T follicular helper cell (primary cell): ENCODE data around the gene PATJ.
"Not testable (repeated sequence)": the region's sequence is repeated elsewhere in the genome, so short reads cannot be mapped to it uniquely, and the experiment has no call there.

ENCODE experiments used
- DNase-seq: peaks from one replicate; pipeline ENCODE4 v3.0.0-alpha.2; 2020; ENCODE audit warnings: low read depth

The PATJ gene

DNA sequence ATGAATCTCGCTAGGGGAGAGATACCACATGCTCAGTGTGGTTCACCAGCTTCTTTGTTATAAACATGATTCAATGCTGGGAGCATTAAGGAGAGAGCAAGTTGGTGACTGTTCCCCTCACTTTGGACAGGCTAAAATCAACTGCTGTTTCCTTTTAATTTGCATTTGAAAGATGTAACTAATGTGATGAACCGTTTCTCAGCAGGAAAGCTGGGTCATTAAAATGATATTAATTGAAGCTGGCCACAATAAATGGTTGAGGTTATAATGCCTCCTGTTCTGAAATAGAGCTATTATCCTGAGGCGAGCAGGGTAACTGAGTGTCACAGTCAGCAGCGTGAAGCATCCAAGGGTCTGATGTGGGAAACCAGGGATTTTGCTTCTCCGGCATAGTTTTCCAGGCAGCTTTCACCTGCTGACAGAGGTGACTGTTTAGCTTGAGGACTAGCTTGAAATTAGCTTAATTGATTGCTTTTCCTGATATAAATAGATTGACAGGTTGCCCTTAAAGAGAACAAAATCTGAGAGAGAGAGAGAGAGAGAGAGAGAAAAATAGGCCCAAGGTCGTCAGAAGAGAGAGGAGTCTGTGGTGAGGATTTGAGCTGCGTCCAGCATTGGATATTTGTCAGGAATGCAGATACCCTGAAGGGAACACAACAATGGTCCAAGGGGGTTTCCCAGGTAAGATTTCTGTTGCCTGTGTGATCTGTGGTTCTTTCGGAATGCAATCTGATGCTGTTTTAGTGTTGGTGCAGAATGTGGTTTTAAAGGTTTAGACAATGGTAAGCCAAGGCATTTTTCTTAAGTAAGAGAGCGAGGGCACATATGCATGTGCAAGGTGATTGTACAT is 209.7 kb downstream of the PATJ start:
- DNase-seq, result no peak

GRCh38 chr1:61952675-61953074 is 210.4 kb downstream of the PATJ start:
- no peak for DNase-seq

GRCh38 chr1:61953076-61953789 is 211.0 kb downstream of the PATJ start:
- DNase-seq, result no peak

- no peak for DNase-seq
Measured at GRCh38 chr1:61953790-61954150, 211.5 kb downstream of the PATJ start.

DNA sequence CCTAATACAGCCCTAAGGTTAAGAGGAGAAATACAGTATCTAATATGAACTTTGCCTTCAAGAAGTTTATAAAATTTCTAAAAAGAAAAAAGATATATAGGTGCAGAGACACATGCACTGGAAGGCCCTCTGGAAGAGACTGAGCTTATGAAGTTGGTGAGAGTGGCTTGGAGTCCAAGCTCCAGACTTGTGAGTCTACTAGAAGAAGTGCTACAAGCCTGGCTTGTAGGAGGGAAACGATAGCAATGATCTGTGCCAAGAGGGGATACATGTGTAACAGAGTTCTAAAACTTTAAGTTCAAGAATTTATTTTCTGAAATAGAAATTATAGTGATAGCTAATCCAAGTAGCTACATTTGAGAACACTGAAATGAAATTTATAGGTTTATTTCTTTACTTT is 213.0 kb downstream of the PATJ start:
- no peak for DNase-seq

GRCh38 chr1:61956016-61956645 is 213.9 kb downstream of the PATJ start:
- no peak for DNase-seq

DNA sequence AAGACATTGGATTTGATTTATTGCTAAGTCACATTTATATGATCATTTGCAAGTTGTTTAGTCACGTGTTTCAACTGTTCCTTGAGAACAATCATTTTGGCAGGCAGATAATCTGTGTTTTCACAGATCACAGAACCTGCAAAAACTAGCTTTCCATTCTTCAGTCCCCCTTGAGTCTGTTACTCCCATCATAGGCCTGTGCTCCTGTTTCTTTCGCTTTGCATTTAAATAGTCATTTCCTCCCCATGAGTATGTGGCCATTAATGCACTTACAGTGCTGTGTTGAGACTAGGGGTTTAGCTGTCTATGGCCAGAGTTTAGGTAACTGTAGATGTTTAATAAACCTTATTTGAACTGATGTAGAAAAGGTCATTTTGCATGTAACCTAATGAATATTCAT is 214.5 kb downstream of the PATJ start:
- DNase-seq, result no peak

- no peak for DNase-seq
Measured at GRCh38 chr1:61961009-61961408, 218.7 kb downstream of the PATJ start.

GRCh38 chr1:61962631-61963030 is 220.4 kb downstream of the PATJ start:
- no peak for DNase-seq

DNA sequence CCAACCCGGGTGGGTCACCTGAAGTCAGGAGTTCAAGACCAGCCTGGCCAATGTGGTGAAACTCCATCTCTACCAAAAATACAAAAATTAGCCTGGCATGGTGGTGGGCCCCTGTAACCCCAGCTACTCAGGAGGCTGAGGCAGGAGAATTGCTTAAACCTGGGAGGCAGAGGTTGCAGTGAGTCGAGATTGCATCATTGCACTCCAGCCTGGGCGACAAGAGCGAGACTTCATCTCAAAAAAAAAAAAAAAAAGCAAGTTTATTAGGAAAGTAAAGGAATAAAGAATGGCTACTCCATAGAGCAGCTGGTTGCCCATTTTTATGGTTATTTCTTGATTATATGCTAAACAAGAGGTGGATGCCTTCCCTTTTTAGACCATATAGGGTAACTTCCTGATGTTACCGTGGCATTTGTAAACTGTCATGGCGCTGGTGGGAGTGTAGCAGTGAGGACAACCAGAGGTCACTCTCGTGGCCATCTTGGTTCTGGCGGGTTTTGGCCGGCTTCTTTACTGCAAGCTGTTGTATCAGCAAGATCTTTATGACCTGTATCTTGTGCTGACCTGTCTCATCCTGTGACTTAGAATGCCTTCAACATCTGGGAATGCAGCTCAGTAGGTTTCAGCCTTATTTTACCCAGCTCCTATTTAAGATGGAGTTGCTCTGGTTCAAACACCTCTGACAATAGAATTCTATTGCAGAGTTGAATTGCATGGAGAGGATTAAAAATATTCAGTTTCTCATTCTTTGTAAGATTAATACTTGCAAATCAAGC is 224.4 kb downstream of the PATJ start:
- not testable (repeated sequence) for DNase-seq

DNA sequence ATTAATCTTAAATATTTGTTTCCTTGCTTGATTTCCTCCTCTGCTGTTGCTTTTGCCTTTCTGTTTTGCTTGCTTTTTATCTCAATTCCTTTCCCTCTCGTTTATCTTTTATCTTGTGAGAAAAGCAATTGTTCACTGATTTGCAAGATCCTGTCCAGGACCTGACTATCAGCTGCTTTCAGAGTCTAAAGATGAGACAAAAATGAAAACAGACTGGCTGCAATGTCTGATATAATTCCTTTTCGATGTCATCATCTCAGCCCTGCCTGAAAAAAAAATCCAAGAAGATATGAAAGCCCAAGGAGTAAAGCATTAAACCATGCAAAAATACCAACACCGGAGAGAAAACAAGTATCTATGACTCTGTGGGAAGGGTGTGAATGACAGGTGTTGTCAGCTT is 225.5 kb downstream of the PATJ start:
- DNase-seq, result no peak

GRCh38 chr1:61968869-61969268 is 226.6 kb downstream of the PATJ start:
- no peak for DNase-seq

DNA sequence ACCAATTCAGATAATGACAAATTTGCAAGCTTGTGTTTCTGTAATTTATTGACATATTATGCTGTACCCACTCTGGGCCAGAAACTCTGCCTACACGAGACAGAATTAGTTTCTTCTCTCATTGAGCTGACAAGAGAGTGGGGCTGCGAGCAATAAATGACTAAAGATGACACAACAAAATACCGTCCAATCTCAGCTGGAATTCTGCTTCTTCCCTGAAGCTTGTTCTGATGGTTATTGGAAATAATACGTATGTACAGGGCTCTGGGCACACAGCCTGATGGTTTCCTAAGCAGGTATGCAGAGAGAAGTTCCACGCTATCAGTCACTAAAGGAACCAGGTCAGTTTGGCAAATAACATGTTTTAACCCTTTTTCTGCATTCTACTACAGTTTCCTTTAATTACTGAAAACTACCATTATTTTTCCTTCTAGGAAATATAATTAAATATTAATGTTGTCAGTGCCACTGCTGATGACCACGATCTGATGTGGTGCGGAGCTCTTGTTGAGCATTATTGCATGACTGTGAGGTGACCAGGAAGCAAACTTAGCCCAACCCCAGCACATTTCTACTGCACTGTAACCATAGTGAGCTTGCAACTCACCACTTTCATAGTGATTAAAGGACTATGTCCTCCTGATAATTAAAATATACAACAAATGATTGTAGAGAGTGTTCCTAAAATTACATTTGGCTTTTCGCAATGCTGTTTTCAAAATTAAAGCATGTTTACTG is 231.0 kb downstream of the PATJ start:
- DNase-seq, result no peak

DNA sequence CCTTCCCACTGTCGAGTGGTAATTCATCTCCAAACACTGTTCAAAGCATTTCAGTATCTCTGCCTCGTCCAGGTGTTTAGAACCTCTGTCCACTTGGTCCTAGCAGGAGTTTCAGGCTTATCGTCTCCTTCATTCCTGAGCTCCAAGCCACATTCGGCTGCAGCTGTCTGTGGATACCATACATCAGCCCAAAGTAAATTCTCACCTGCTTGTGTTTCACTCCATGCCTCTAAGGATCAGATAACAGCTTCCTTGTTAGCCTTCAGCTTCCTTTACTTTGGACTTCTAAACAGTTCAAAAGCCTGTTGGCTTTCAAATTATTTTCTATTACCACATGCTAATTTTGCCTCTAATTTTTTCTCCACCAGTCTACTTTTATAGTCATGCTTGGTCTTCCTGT is 233.4 kb downstream of the PATJ start:
- DNase-seq, result no peak

- no peak for DNase-seq
Measured at GRCh38 chr1:61976566-61976965, 234.3 kb downstream of the PATJ start.

DNA sequence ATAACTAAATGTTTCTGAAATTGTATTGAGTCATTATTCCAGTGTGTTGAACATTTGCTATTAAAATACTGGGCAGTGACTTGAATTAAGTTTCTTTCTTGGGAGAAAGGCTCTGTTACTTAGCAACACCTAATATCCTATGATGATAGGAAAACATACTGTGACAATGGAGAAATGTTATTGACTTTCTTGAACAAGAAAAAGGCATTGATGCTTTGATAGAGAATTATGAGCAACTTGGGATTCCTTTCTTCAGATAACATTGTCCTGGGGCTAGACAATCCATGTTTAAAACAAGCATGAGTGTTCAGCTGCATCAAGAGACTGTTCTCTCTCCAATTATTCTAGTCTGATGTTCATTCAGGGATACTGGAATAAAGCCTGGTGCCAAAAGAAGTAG is 236.5 kb downstream of the PATJ start:
- no peak for DNase-seq

GRCh38 chr1:61979729-61980128 is 237.4 kb downstream of the PATJ start:
- DNase-seq, result no peak

DNA sequence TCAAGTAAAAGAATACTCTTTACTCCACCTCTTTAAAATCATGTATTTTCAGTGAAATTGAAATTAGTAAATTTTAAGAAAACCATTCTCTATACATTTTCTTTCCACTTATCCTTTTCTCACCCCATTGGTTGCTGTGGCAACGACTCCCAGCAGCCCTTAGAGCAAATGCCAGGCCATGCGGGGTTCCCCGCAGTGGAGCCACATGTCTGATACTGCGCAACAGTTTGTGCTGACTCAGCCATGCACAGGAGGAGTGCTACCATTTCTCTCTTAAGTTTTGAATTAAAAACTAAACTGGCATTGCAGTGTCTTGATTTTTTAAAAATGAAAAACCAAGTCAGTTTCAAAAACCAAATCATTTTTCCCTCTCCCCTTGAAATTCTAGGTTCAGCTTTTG is 238.3 kb downstream of the PATJ start:
- no peak for DNase-seq

DNA sequence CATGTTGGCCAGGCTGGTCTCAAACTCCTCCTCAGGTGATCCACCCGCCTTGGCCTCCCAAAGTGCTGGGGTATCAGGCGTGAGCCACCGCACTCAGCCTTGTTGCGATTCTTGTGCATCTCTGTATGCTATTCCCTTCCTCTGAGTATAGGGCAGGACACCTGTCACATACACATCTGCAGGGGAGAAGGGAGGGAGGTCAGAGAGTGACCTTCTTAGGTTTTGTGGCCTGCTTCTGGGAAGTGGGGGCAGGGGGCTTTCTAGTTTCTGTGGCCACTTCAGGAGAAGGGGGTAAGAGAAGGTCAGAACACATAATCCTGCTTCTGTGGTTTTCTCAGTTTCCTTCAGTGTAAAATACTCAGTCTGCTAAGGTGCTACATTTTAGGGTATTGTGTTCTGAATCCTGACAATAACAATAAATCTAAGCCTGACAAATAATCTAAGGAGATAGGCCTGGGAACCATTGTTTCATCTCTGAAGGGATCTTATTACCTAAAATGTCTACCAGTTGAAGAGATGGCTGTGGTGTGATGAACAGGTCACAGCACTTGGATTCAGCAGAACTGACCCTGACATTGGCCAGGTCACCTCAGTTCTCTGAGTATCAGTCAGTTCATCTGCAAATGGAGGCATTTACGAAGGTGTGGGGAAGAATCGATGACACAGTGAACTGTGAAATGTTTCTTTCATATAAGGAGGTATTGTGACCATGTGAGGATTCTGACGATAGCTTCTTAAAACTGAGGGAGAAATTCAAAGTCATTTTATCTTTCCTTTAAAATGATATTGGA is 239.8 kb downstream of the PATJ start:
- no peak for DNase-seq

GRCh38 chr1:61983236-61983635 is 241.0 kb downstream of the PATJ start:
- no peak for DNase-seq

GRCh38 chr1:61992257-61992656 is 250.0 kb downstream of the PATJ start:
- DNase-seq, result no peak
